ENCODE measurements around the gene PGLYRP1. TPM values are rescaled to one million over a fixed set of nuclear protein-coding genes. Genes with fewer than 3 reads are reported as not detected.

PGLYRP1 gene
- total and polyA plus RNA-seq, 2 of the 13 experiments (the other 11 are each of a cell fraction or from before 2014, with no cell fraction given) = not detected

DNA sequence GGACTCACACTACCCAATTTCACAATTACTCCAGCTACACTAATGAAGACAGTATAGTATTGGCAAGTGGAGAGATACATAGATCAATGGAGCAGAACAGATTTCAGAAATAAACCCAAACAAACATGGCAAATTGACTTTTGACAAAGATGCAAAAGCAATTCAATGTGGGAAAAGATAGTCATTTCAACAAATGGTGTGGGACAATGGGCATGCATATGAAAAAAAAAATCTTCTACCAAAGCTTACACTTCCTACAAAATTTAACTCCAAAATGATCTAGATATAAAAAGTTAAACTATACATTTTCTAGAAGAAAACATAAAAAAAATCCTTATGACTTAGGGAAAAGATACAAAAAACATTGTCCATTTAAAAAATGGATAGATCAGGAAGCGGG is 20.7 kb upstream of the PGLYRP1 start:
- Histone ChIP-seq H2AFZ (ENCODE audit: low read length) (no peak overlapping the region), H3K9ac (ENCODE audit: insufficient read depth, low read depth, low read length) (no peak overlapping the region), H3K9me3 (ENCODE audit: low read length) (no peaks in the 10 kb centered on the region), H3K27me3 (ENCODE audit: control insufficient read depth in 1 of 2, insufficient read depth in 2 of 2, low read length in 2 of 2) (no peaks in the 10 kb centered on the region; a peak in 1 of 5 replicates), H4K20me1 (ENCODE audit: insufficient read depth, low read length) (no peaks in the 10 kb centered on the region), H3K79me2 (ENCODE audit: insufficient read depth, low read length) (no peaks in the 10 kb centered on the region), H3K27ac (ENCODE audit: extremely low read length, insufficient read depth, low read length) (no peak overlapping the region), H3K4me2 (ENCODE audit: low read depth, low read length) (no peak overlapping the region), H3K4me3 (replicated peaks in 1 of 3; ENCODE audit: insufficient read depth in 1 of 3, low read depth in 2 of 3, low read length in 3 of 3) (no peak overlapping the region), H3K4me1 (ENCODE audit: insufficient read depth, low read length) (no peaks in the 10 kb centered on the region; the same call in 1 of the 2 replicates), H3K36me3 (replicated peaks in 1 of 2; ENCODE audit: control insufficient read depth in 1 of 2, insufficient read depth in 2 of 2, low read length in 2 of 2) (no peaks in the 10 kb centered on the region)
- DNase-seq (ENCODE audit: low spot score) (no peak), FAIRE-seq (no peak), ATAC-seq (no peak)
- ChIA-PET POLR2A (no interaction called here), CTCF (ENCODE audit: low intra/inter-chr PET ratio, low total read pairs) (no interaction called here)
- in situ Hi-C loops (cut with HindIII; ENCODE audit: extremely low pct_ligation_motif_present, low pct_unique_long_range_greater_than_20kb) = no loop called here
- intact Hi-C loops (cut with micrococcal nuclease; ENCODE audit: unreplicated experiment) = no loop called here
- 79% methylated on average over 1 of the region's 1 CpG for WGBS (ENCODE audit: low lambda C conversion rate)
- no peak for TF ChIP-seq HDAC6 (IDR thresholded peaks at IDR 0.05; ENCODE audit: low read depth, low read length)
- TF ChIP-seq, protein P1, sequence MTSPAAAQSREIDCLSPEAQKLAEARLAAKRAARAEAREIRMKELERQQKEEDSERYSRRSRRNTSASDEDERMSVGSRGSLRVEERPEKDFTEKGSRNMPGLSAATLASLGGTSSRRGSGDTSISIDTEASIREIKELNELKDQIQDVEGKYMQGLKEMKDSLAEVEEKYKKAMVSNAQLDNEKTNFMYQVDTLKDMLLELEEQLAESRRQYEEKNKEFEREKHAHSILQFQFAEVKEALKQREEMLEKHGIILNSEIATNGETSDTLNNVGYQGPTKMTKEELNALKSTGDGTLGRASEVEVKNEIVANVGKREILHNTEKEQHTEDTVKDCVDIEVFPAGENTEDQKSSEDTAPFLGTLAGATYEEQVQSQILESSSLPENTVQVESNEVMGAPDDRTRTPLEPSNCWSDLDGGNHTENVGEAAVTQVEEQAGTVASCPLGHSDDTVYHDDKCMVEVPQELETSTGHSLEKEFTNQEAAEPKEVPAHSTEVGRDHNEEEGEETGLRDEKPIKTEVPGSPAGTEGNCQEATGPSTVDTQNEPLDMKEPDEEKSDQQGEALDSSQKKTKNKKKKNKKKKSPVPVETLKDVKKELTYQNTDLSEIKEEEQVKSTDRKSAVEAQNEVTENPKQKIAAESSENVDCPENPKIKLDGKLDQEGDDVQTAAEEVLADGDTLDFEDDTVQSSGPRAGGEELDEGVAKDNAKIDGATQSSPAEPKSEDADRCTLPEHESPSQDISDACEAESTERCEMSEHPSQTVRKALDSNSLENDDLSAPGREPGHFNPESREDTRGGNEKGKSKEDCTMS (CRISPR knock-in tag; conservative IDR thresholded peaks at IDR 0.05) = no peak
- TF ChIP-seq MIER2 (CRISPR knock-in tag; IDR thresholded peaks at IDR 0.05) = no peak
- no peak for TF ChIP-seq BHLHE40 (IDR thresholded peaks at IDR 0.05; ENCODE audit: low read length)
- no peak for TF ChIP-seq POLR2G (IDR thresholded peaks at IDR 0.05; ENCODE audit: low read depth, low read length)
- TF ChIP-seq THAP11 (CRISPR knock-in tag; IDR thresholded peaks at IDR 0.05) = no peak
- no peak for TF ChIP-seq ZNF598 (CRISPR knock-in tag; IDR thresholded peaks at IDR 0.05; ENCODE audit: borderline replicate concordance)
- no peak for TF ChIP-seq AGO1 (IDR thresholded peaks at IDR 0.05; ENCODE audit: low read depth, low read length, poor library complexity, severe bottlenecking)
- TF ChIP-seq, protein P2, sequence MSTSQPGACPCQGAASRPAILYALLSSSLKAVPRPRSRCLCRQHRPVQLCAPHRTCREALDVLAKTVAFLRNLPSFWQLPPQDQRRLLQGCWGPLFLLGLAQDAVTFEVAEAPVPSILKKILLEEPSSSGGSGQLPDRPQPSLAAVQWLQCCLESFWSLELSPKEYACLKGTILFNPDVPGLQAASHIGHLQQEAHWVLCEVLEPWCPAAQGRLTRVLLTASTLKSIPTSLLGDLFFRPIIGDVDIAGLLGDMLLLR (CRISPR knock-in tag; IDR thresholded peaks at IDR 0.05) = no peak
- TF ChIP-seq, protein P3, sequence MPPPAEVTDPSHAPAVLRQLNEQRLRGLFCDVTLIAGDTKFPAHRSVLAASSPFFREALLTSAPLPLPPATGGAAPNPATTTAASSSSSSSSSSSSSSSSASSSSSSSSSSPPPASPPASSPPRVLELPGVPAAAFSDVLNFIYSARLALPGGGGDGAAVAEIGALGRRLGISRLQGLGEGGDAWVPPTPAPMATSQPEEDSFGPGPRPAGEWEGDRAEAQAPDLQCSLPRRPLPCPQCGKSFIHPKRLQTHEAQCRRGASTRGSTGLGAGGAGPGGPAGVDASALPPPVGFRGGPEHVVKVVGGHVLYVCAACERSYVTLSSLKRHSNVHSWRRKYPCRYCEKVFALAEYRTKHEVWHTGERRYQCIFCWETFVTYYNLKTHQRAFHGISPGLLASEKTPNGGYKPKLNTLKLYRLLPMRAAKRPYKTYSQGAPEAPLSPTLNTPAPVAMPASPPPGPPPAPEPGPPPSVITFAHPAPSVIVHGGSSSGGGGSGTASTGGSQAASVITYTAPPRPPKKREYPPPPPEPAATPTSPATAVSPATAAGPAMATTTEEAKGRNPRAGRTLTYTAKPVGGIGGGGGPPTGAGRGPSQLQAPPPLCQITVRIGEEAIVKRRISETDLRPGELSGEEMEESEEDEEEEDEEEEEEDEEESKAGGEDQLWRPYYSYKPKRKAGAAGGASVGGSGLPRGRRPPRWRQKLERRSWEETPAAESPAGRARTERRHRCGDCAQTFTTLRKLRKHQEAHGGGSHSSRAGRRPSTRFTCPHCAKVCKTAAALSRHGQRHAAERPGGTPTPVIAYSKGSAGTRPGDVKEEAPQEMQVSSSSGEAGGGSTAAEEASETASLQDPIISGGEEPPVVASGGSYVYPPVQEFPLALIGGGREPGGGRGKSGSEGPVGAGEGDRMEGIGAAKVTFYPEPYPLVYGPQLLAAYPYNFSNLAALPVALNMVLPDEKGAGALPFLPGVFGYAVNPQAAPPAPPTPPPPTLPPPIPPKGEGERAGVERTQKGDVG (CRISPR knock-in tag; IDR thresholded peaks at IDR 0.05; ENCODE audit: borderline replicate concordance) = no peak
- TF ChIP-seq AHR (CRISPR knock-in tag; IDR thresholded peaks at IDR 0.05) = no peak
- TF ChIP-seq SRSF4 (IDR thresholded peaks at IDR 0.05; ENCODE audit: low read depth, low read length, poor library complexity, severe bottlenecking) = no peak
- TF ChIP-seq ZBTB20 (CRISPR knock-in tag; IDR thresholded peaks at IDR 0.05; ENCODE audit: borderline replicate concordance, low read depth) = no peak
- TF ChIP-seq ZFP41 (CRISPR knock-in tag; IDR thresholded peaks at IDR 0.05; ENCODE audit: borderline replicate concordance) = no peak
- no peak for TF ChIP-seq ATF7-NPFF (CRISPR knock-in tag; IDR thresholded peaks at IDR 0.05; ENCODE audit: low read depth)
- no peak for TF ChIP-seq MTF1 (CRISPR knock-in tag; IDR thresholded peaks at IDR 0.05)
- TF ChIP-seq, protein P4, sequence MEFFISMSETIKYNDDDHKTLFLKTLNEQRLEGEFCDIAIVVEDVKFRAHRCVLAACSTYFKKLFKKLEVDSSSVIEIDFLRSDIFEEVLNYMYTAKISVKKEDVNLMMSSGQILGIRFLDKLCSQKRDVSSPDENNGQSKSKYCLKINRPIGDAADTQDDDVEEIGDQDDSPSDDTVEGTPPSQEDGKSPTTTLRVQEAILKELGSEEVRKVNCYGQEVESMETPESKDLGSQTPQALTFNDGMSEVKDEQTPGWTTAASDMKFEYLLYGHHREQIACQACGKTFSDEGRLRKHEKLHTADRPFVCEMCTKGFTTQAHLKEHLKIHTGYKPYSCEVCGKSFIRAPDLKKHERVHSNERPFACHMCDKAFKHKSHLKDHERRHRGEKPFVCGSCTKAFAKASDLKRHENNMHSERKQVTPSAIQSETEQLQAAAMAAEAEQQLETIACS (CRISPR knock-in tag; IDR thresholded peaks at IDR 0.05) = no peak
- TF ChIP-seq KDM5A (IDR thresholded peaks at IDR 0.05; ENCODE audit: borderline replicate concordance, low read length) = no peak
- no peak for TF ChIP-seq MATR3 (CRISPR knock-in tag; IDR thresholded peaks at IDR 0.05)
- BruUV-seq (replicated peaks) = no TSS peak

Measured in HepG2 (cell line).